Middle frontal gyrus (tissue), 1 donor: ENCODE measurements around the gene ST3GAL4.

Source experiments
- DNase-seq: peaks from one replicate; pipeline ENCODE4 v3.0.0-alpha.2; 2015; ENCODE audit warnings: low spot score; ENCODE audit errors: extremely low spot score

ST3GAL4 gene

GRCh38 chr11:126405374-126405773 is 49.9 kb downstream of the ST3GAL4 start:
- DNase-seq: no peak

DNA sequence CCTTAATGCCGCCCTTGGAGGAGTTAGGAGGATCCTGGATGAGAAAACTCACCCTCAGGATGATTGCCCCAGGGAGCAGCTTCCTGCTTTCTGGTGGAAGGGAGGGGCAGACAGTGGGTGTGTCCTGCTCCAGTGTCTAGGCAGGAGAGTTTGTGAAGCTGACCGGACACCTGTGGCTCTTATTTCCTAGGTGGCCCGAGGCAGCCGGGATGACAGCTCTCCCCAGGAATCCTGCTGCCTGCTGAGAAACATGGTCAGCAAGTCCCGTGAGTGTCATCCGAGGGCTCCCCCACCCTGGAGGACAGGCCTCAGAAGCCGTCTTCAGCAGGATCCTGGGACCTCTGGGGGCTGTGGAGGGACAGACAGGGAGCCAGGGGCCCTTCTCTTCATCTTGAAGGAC is 50.4 kb downstream of the ST3GAL4 start:
- DNase-seq: no peak

GRCh38 chr11:126406368-126406767 is 50.9 kb downstream of the ST3GAL4 start:
- no peak for DNase-seq

GRCh38 chr11:126407101-126407521 is 51.6 kb downstream of the ST3GAL4 start:
- DNase-seq: no peak

GRCh38 chr11:126407682-126408288 is 52.3 kb downstream of the ST3GAL4 start:
- DNase-seq: no peak

DNA sequence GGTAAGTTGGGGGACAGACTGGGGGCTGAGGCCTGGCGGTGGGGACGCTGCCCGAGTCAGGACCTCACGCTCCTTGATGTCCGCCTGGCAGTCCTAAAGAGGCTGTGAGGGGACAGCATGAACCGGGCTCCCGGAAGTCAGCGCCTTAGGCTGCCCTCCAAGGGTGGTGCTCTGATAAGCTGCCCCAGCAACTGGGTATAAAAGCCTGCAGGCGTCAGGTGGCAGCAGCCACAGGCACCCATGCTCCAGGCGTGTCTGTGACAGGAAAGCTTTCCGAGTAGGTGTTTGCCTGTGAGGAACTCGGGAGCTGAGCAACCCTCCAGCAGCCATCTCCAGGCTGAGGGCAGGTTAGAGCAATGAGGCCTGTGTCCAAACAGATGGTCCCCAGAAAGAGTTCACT is 53.0 kb downstream of the ST3GAL4 start:
- no peak for DNase-seq

GRCh38 chr11:126408901-126409619 is 53.6 kb downstream of the ST3GAL4 start:
- DNase-seq: no peak

- DNase-seq: no peak
Measured at GRCh38 chr11:126409620-126409985, 54.1 kb downstream of the ST3GAL4 start.

- no peak for DNase-seq
Measured at GRCh38 chr11:126410649-126411048, 55.2 kb downstream of the ST3GAL4 start.

- no peak for DNase-seq
Measured at GRCh38 chr11:126411971-126412381, 56.5 kb downstream of the ST3GAL4 start.

GRCh38 chr11:126413426-126413825 is 57.9 kb downstream of the ST3GAL4 start:
- no peak for DNase-seq

DNA sequence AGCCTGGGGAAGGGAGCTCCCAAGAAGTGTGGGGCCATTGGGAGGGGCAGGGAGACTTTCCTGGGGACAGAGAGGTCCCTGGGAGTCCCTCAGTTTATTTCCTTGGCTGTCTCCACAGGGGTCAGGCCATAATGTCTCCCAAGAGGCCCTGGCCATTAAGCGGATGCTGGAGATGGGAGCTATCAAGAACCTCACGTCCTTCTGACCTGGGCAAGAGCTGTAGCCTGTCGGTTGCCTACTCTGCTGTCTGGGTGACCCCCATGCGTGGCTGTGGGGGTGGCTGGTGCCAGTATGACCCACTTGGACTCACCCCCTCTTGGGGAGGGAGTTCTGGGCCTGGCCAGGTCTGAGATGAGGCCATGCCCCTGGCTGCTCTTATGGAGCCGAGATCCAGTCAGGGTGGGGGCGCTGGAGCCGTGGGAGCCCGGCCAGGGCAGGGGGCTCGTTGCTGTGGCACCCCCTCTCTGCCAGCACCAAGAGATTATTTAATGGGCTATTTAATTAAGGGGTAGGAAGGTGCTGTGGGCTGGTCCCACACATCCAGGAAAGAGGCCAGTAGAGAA is 58.4 kb downstream of the ST3GAL4 start:
- no peak for DNase-seq

DNA sequence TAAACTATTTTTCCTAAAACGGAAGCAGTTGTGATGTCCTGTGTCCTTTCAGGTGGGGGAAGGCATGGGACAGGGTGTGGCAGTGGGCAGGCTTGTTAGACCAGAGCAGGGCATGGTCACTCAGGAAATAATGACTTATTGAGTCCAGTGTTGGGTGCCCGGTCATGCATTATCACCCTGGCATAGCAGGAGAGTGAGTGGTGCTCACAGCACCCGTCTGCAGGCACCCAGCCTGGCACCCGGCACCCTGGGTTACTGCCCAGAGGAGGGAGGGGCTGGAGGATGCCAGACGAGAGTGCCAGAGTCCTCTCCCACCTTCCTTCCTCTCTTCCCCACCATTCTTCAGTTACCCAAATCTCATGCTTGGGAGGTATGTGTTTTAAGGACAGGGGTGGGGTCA is 59.1 kb downstream of the ST3GAL4 start:
- DNase-seq: no peak

DNA sequence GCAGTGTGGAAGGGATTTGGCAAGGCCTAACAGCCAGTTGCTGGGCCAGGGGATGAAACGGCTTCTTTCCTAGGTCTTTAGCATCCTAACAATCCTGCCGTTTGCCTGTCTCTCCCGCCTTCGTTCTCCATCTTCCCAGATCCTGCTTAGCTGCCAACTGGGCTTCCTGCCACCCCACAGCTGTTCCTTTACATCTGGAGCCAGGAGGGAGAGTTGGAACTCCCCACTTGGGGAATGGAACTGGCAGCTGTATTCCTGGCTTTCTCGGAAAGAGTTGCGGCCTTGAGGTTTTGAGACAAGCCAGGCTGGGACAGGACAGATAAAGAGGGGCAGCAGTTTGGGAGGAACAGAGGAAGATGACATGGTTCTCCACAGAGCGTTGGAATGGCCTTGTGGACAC is 59.6 kb downstream of the ST3GAL4 start:
- DNase-seq: no peak

GRCh38 chr11:126415669-126416420 is 60.4 kb downstream of the ST3GAL4 start:
- no peak for DNase-seq

DNA sequence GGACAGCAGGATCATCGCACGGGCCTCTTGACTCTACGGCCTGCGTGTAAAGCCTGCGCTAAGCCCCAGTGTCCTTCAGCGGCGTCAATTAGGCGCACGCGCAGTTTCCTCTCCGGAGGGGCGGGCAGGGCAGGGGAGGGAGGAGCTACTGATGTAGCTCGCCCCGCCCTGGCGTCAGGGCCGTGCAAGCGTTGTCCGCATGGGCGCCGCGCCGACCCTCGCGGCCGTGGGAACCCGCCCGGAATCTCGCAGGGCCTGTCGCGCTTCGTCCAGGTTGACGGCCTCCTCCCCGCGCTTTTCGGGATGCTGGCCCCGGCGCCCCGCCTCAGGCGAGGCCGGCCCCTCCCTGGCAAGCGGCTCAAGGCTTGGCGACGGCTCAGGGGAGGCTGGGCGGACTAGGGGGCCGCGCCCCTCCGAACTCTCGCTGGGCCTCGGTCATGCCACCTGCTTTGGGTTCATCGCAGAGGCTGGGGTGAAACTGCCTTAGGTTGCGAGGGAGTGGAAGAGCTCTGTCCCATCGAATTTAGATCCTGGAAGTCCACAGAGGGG is 61.1 kb downstream of the ST3GAL4 start:
- peak; percentile 62 for DNase-seq

DNA sequence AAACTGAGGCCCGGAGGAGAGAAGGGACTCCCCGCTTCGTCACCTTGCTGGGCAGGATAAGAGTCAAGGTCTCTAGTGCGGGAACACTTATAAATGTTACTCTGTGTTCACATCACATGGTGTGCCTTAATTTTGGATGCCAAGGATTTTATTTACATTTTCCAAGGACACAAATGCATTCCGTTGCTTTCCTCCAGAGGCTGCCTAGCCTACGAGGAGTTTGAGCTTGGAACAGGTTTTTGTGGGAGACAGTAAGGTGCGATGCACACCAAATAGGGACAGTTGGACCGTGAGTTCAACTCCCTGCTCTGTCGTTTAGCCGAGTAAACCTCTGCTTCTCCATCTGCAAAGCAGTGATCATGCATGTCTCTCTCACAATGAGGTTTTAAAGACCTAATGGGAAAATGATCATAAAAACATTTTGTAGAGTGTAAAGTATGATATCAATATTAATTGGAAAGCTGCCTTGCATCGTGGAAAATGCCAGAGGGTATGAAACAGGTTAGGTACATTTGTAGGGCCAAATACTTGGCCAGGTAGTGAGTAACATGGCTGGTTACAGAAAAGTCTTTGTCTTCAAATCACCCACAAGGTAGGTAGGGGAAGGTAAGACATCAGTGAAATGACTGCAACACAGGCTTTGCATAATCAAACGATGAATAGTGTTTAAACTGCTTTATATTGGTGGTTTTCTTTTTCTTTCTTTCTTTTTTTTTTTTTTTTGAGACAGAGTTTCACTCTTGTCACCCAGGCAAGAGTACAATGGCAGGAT is 61.8 kb downstream of the ST3GAL4 start:
- DNase-seq: no peak

- DNase-seq: no peak
Measured at GRCh38 chr11:126418887-126419286, 63.4 kb downstream of the ST3GAL4 start.

GRCh38 chr11:126419801-126420697 is 64.6 kb downstream of the ST3GAL4 start:
- DNase-seq: no peak

DNA sequence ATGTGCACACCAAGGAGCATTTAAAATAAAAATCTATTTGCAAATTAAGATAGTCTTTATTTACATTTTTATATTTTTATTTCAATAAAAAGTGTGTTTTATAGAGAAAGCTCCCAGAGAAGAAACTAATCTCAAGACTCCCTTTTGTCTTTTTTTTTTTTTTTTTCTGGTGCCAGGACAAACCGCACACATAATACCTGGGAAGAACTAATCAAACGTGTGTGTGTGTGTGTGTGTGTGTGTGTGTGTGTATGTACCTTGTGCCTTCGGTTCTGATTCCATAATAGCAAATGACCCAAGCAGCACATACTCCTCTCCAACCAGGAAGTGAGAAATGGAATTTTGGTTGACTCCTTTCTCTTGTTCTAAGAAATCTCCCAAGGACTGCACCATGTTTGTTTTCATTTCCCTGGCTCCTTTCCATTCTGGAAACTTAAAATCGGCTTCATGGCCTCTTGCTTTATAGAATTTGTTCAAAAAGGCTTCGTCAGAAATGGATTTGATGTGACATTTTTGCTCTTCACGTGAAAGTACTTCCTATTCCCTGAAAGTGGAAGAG is 65.3 kb downstream of the ST3GAL4 start:
- no peak for DNase-seq
